GM12801 (cell line): Measurements from ENCODE around the gene TCEA2.

ENCODE experiments used
- TF ChIP-seq, protein P1 (sequence below): IDR thresholded peaks from one replicate; pipeline ENCODE4 v1.5.1; 2011; ENCODE audit warnings: control low read depth; ENCODE audit not compliant: insufficient read length; ENCODE audit errors: extremely low read depth

Gene TCEA2

DNA sequence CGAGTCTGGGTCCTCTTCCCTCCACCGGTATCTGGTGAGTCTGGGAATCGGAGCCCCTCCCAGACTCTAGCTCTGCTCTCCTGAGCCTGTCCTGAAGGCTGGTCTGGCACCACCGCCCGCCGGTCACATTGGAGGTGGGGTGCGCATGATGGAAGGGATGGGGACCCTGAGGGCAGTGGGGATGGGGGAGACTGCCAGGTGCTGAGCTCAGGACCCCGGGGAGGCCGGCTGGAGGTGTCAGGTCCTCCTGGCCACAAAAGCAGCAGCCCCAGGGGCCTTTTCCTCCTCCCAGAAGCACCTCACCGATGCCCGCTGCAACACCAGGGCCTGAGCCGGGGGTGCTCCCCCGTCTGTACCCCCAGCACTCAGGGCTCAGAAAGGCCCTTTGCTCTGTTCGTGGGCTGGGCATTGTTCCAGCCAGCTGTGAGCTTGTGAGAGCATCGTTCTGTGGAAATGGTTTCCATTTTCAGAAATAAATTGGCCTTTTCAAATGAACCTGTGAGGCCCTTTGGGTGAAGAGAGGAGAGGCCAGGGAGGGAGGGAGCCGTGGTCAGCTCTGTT is 46.9 kb downstream of the TCEA2 start:
- TF ChIP-seq, protein P1, sequence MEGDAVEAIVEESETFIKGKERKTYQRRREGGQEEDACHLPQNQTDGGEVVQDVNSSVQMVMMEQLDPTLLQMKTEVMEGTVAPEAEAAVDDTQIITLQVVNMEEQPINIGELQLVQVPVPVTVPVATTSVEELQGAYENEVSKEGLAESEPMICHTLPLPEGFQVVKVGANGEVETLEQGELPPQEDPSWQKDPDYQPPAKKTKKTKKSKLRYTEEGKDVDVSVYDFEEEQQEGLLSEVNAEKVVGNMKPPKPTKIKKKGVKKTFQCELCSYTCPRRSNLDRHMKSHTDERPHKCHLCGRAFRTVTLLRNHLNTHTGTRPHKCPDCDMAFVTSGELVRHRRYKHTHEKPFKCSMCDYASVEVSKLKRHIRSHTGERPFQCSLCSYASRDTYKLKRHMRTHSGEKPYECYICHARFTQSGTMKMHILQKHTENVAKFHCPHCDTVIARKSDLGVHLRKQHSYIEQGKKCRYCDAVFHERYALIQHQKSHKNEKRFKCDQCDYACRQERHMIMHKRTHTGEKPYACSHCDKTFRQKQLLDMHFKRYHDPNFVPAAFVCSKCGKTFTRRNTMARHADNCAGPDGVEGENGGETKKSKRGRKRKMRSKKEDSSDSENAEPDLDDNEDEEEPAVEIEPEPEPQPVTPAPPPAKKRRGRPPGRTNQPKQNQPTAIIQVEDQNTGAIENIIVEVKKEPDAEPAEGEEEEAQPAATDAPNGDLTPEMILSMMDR, result no peak

DNA sequence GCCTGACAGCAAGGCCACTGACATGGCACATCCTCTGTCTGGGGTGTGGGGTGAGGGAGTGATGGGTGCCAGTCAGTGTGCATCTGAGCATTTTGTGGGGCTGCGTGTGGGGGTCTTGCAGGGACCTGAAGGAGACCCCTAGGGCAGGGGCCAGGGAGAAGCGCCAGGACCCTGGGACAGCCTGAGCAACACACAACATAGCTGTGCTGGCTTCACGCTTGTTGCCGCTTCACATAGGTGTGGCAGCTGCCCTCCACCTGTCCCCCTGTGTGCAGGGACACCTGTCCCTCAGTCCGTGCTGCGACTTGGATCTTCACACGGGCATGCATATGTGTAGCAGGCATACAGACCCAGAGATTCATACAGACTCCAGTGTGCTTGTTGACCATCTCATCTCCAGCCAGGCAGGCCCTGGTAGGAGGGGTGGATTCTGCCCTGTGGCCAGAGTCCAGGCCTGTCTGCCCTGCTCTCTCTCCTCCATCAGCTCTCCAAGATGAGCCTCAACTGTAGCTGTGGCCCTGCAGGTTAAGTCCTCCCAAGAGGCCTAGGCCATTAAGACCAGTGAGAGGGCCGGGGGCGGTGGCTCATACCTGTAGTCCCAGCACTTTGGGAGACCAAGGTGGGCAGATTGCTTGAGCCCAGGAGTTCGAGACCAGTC is 47.5 kb downstream of the TCEA2 start:
- TF ChIP-seq, protein P1, result no peak

DNA sequence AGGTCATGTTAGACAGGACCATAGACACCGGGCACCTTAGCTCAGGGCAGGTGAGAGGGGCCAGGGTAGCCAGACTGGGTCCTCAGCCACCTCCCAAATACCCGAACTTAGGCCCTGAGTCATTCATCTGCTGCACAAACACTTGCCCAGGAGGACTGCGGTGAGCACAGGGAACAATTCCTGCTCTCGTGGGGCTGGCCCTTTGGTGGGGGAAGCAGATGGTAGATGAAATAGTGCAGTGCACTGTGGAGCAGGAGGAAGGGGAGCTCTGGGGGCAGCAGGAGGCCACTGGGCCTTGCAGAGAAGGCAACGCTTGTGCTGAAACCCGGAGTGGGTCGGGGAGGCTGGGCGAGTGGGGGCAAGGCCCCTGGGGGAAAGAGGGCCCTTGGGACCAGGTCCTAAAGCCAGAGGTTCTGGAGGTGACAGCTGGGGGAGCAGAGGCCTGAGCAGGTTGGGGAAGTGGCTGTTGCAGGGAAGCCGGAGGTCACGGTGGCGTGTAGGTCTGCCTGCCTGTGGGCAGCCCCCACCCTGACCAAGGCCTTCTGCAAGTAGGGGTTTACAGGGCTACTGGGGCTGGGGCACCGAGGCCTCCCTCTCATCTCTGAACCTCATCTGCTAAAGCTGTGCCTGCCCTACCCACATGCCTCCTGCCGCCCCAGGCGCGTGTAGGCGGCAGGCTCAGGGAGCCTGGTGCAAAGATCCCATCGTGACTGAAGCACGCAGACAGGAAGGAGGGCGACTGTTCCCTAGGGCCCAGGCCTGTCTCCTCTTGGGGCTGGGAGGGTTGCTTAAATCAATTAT is 49.0 kb downstream of the TCEA2 start:
- TF ChIP-seq, protein P1, result no peak

GRCh38 chr20:64112691-64113443 is 49.9 kb downstream of the TCEA2 start:
- TF ChIP-seq, protein P1, result no peak

DNA sequence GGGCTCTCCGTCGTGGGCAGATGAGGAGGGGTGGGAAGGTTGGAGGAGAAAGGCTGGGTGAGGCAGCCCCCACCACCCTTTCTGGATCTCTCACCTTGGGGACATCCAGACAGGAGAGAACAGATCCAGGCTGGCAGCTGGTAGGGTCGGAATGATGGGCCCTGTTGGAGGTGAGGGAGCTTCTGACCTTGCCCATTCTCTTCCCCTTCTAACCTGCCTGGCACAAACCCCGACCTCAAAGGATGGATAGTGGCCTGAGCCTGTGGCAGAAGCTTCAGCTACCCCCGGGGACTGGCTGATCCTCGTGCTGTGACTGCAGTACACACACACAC is 50.4 kb downstream of the TCEA2 start:
- TF ChIP-seq, protein P1, result no peak

DNA sequence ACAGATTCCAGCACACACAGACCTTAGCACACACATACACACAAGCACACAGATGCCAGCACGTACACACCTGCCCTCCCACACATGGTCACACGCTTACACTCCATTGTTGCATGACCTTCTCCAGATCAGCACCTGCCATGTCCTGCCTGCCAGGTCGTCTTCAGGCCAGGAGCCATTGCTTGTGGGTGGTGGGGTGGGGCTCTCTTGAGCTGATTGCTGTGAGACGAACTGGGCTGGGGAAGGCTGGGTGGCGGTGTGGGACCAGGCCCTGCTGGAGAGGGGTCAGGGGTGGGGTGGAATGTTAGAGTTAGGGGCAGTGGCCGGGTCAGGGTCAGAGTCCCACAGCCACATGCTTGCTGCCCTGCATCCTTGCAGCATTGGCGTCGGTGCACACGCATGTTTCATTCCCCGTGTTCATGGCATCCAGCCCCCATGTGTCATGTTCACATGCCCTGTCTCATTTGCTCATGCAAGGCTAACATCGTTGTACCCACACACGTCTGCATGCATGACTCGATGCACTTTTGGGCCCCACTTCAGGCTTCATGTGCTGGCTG is 50.9 kb downstream of the TCEA2 start:
- TF ChIP-seq, protein P1, result no peak
